ENCODE measurements around the gene OSR1. TPM values are rescaled to one million over a fixed set of nuclear protein-coding genes. Genes with fewer than 3 reads are reported as not detected.

The OSR1 gene
- total and polyA plus RNA-seq, 9 of the 15 experiments (the other 6 are each of a cell fraction or from before 2014, with no cell fraction given) = not detected

DNA sequence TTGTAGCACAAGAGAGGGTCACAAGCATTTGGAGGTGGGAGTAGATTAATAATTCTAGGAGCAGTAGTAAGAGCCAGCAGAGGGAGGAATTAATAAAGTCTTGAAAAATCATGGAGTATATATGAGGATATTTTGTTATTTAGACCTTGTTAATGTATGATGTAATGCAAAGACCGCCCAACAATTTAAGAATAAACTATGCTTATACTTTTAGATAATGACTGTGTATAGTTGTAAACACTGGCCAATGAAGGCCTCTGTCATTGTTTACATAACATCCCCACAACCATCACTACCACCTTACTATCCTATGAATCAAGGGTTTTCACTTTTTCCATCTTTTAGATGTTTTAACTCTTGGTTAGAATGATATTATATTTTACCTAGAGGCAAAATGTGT is 37.6 kb downstream of the OSR1 start:
- Histone ChIP-seq H3K9me3 (replicated peaks; ENCODE audit: control insufficient read depth, insufficient read depth, low read depth, low read length) (no peaks in the 10 kb centered on the region), H3K4me3 (no peak overlapping the region)

More for the DNA sequence above, 37.6 kb downstream of the OSR1 start:
- Histone ChIP-seq H3K9me1 (ENCODE audit: control insufficient read depth, insufficient read depth, low read length) (no peaks in the 10 kb centered on the region), H3K4me1 (replicated peaks in 1 of 2; ENCODE audit: control insufficient read depth in 2 of 2, insufficient read depth in 2 of 2, low read length in 2 of 2) (no peaks in the 10 kb centered on the region), H3K4me2 (ENCODE audit: insufficient read depth, low read length) (no peak overlapping the region), H4K20me1 (replicated peaks; ENCODE audit: control insufficient read depth, insufficient read depth, low read length) (no peaks in the 10 kb centered on the region), H3K36me3 (ENCODE audit: control insufficient read depth, insufficient read depth, low read length) (no peaks in the 10 kb centered on the region), H3K27ac (ENCODE audit: extremely low read depth, low read depth, low read length) (no peak overlapping the region), H2AFZ (ENCODE audit: low read depth, low read length) (no peak overlapping the region), H3K27me3 (ENCODE audit: control insufficient read depth in 2 of 2, insufficient read depth in 2 of 2, low read length in 2 of 2) (no peaks in the 10 kb centered on the region), H3K9ac (ENCODE audit: insufficient read depth in 1 of 2, low read depth in 2 of 2, low read length in 2 of 2) (no peak overlapping the region), H3K79me2 (ENCODE audit: control insufficient read depth, insufficient read depth, low read length) (no peaks in the 10 kb centered on the region)
- in situ Hi-C loops (cut with MboI) = no loop called here
- intact Hi-C loops (cut with micrococcal nuclease) = no loop called here
- FAIRE-seq (no peak), DNase-seq (ENCODE audit: extremely low read depth in 1 of 4, low spot score in 3 of 4) (no peak), ATAC-seq (no peak)
- POLR2A ChIA-PET = interaction anchor here (0.7 kb wide), 1 partner anchor 27 kb away, joined by 3 read pairs; no protein-coding TSS in a partner anchor
- TF ChIP-seq CSDE1 (IDR thresholded peaks at IDR 0.05) = no peak
- TF ChIP-seq RREB1 (CRISPR knock-in tag; IDR thresholded peaks at IDR 0.05) = no peak
- no peak for TF ChIP-seq MYBL2 (IDR thresholded peaks at IDR 0.05; ENCODE audit: low read depth)
- no peak for TF ChIP-seq MYBL2 (CRISPR knock-in tag; IDR thresholded peaks at IDR 0.05; ENCODE audit: borderline replicate concordance)
- TF ChIP-seq HMG20B (CRISPR knock-in tag; IDR thresholded peaks at IDR 0.05) = no peak
- TF ChIP-seq ELF2 (CRISPR knock-in tag; IDR thresholded peaks at IDR 0.05) = no peak
- no TSS peak for BruUV-seq (replicated peaks)
- 6% methylated on average over 1 of the region's 1 CpG for WGBS (ENCODE audit: insufficient coverage, low coverage, missing lambda C conversion rate)
- CTCF ChIA-PET (ENCODE audit: low intra/inter-chr PET ratio) = no interaction called here
